HG03342 (cell line): ENCODE results near the gene SRRM1.
"Not testable (repeated sequence)": the region's sequence is repeated elsewhere in the genome, so short reads cannot be mapped to it uniquely, and the experiment has no call there.

Experiments
- ATAC-seq: cut with Tn5 transposase; IDR thresholded peaks from one replicate; pipeline ENCODE4 v1.9.1; 2021; ENCODE audit warnings: mild to moderate bottlenecking, moderate library complexity; ENCODE audit not compliant: unreplicated experiment

SRRM1 gene

GRCh38 chr1:24692351-24692980 is 49.4 kb downstream of the SRRM1 start:
- no peak for ATAC-seq

- no peak for ATAC-seq
Observed at GRCh38 chr1:24693827-24694379, 50.8 kb downstream of the SRRM1 start.

- no peak for ATAC-seq
Observed at GRCh38 chr1:24694380-24694843, 51.3 kb downstream of the SRRM1 start.

GRCh38 chr1:24695202-24695974 is 52.3 kb downstream of the SRRM1 start:
- no peak for ATAC-seq

- no peak for ATAC-seq
Observed at GRCh38 chr1:24696041-24696755, 53.1 kb downstream of the SRRM1 start.

GRCh38 chr1:24696756-24697330 is 53.7 kb downstream of the SRRM1 start:
- ATAC-seq, result no peak

- not testable (repeated sequence) for ATAC-seq
Observed at GRCh38 chr1:24697453-24698001, 54.4 kb downstream of the SRRM1 start.

- ATAC-seq, result not testable (repeated sequence)
Observed at GRCh38 chr1:24698326-24698725, 55.2 kb downstream of the SRRM1 start.

GRCh38 chr1:24699628-24700027 is 56.5 kb downstream of the SRRM1 start:
- ATAC-seq, result no peak

- ATAC-seq, result no peak
Observed at GRCh38 chr1:24702511-24703293, 59.6 kb downstream of the SRRM1 start.

- no peak for ATAC-seq
Observed at GRCh38 chr1:24704411-24705259, 61.5 kb downstream of the SRRM1 start.

GRCh38 chr1:24705260-24706073 is 62.4 kb downstream of the SRRM1 start:
- ATAC-seq, result peak; percentile 80

- not testable (repeated sequence) for ATAC-seq
Observed at GRCh38 chr1:24706074-24706389, 62.9 kb downstream of the SRRM1 start.

GRCh38 chr1:24707687-24708086 is 64.6 kb downstream of the SRRM1 start:
- ATAC-seq, result no peak

- no peak for ATAC-seq
Observed at GRCh38 chr1:24708938-24709337, 65.8 kb downstream of the SRRM1 start.

GRCh38 chr1:24709791-24710441 is 66.8 kb downstream of the SRRM1 start:
- ATAC-seq, result no peak

GRCh38 chr1:24711329-24711728 is 68.2 kb downstream of the SRRM1 start:
- no peak for ATAC-seq

GRCh38 chr1:24713176-24713575 is 70.1 kb downstream of the SRRM1 start:
- no peak for ATAC-seq
